K562 (cell line): Measurements from ENCODE around the gene KLF1. TPM values are rescaled to one million over a fixed set of nuclear protein-coding genes. Genes with fewer than 3 reads are reported as not detected.

Experiments used
- CBFA2T3 ChIP-seq: fragments of 450-650 bp; IDR thresholded peaks from 2 replicates; pipeline ENCODE4 v1.6.1; 2017
- DPF2 ChIP-seq: fragments of 450-650 bp; IDR thresholded peaks from 2 replicates; pipeline ENCODE4 v1.6.1; 2016
- ERF ChIP-seq: fragments of 450-650 bp; formaldehyde crosslinking; IDR thresholded peaks from 2 replicates; pipeline ENCODE4 v1.4.0; 2020; ENCODE audit warnings: mild to moderate bottlenecking, mixed read lengths
- ETV6 ChIP-seq, 3 experiments: fragments of 150-350 bp in 1 of 3; sonication (generic) in 1 of 3; formaldehyde crosslinking in 1 of 3; IDR thresholded peaks; 2 replicates each; pipeline versions ENCODE4 v1.6.1 to v1.8.0; 2014 to 2022; ENCODE audit warnings: borderline replicate concordance in 2 of 3, low read depth in 2 of 3, antibody characterized with exemption in 1 of 3, low read length in 1 of 3, mild to moderate bottlenecking in 1 of 3, missing genetic modification reagents in 1 of 3
- GTF3C2 ChIP-seq: IDR thresholded peaks from 3 replicates; pipeline ENCODE4 v1.6.1; 2011; ENCODE audit warnings: borderline replicate concordance, mild to moderate bottlenecking, moderate library complexity; ENCODE audit not compliant: insufficient read length; ENCODE audit errors: extremely low read depth
- HEY1 ChIP-seq: fragments of 250-450 bp; sonication (Bioruptor Pico); IDR thresholded peaks from 2 replicates; pipeline ENCODE4 v1.5.0; 2020; ENCODE audit warnings: mild to moderate bottlenecking, moderate library complexity, borderline replicate concordance
- HOMEZ ChIP-seq: fragments of 250-450 bp; sonication (Bioruptor Pico); IDR thresholded peaks from 2 replicates; pipeline ENCODE4 v1.4.0; 2020; ENCODE audit warnings: mild to moderate bottlenecking, moderate library complexity
- JUN ChIP-seq, 2 experiments: sonication (generic) in 1 of 2; formaldehyde crosslinking in 1 of 2; IDR thresholded peaks; 2 replicates each; pipeline versions ENCODE4 v1.6.1 to v1.8.0; 2012 to 2022; ENCODE audit warnings: borderline replicate concordance in 2 of 2, mild to moderate bottlenecking in 2 of 2, improper control_type of control experiment in 1 of 2, low read depth in 1 of 2, low read length in 1 of 2, missing genetic modification reagents in 1 of 2
- KAT8 ChIP-seq: fragments of 450-650 bp; IDR thresholded peaks from 2 replicates; pipeline ENCODE4 v1.6.1; 2016; ENCODE audit warnings: low read depth, mild to moderate bottlenecking
- MAZ ChIP-seq, 2 experiments: fragments of 450-650 bp in 1 of 2; sonication (generic) in 1 of 2; formaldehyde crosslinking; IDR thresholded peaks in 1 of 2; conservative IDR thresholded peaks in 1 of 2; 2 replicates each; pipeline versions ENCODE4 v1.4.0 to v1.5.0; 2020; ENCODE audit warnings: mild to moderate bottlenecking in 1 of 2, missing genetic modification reagents in 1 of 2
- MECOM ChIP-seq: fragments of 250-450 bp; sonication (Bioruptor Pico); IDR thresholded peaks from 2 replicates; pipeline ENCODE4 v1.8.0; 2022; ENCODE audit warnings: inconsistent platforms
- MTA1 ChIP-seq: fragments of 450-650 bp; IDR thresholded peaks from 2 replicates; pipeline ENCODE4 v1.6.1; 2017; ENCODE audit warnings: borderline replicate concordance
- NFIC ChIP-seq: fragments of 450-650 bp; IDR thresholded peaks from 2 replicates; pipeline ENCODE4 v1.6.1; 2017; ENCODE audit warnings: mild to moderate bottlenecking, inconsistent platforms
- NUFIP1 ChIP-seq: fragments of 450-650 bp; IDR thresholded peaks from 2 replicates; pipeline ENCODE4 v1.6.1; 2018; ENCODE audit not compliant: partially characterized antibody
- PTBP1 ChIP-seq: fragments of 200-400 bp; formaldehyde crosslinking; IDR thresholded peaks from 2 replicates; pipeline ENCODE4 v1.6.1; 2017; ENCODE audit warnings: low read depth, low read length
- RFX5 ChIP-seq: IDR thresholded peaks from 2 replicates; pipeline ENCODE4 v1.6.1; 2011; ENCODE audit warnings: low read depth, mild to moderate bottlenecking, improper control_type of control experiment, low read length
- TRIM25 ChIP-seq: fragments of 450-650 bp; IDR thresholded peaks from 2 replicates; pipeline ENCODE4 v1.7.0; 2016; ENCODE audit warnings: borderline replicate concordance
- UBTF ChIP-seq, 2 experiments: IDR thresholded peaks; 2 replicates each; pipeline ENCODE4 v1.6.1; 2012; ENCODE audit warnings: improper control_type of control experiment in 2 of 2, low read depth in 2 of 2, low read length in 2 of 2, borderline replicate concordance in 1 of 2
- polyA plus RNA-seq, 8 experiments: library from polyadenylated mRNA; depleted of rRNA in 4 of 8; stranded (reverse) in 5 of 8; unstranded in 3 of 8; fragments of >200 nt; fragmentation: Nextera tagmentation in 2 of 8; fragmentation: Illumina TruSeq in 1 of 8; extraction: Ambion mirVana in 2 of 8; extraction: Trizol in 1 of 8; gene quantifications; 2 replicates each; pipeline versions ENCODE4 v1.2.1 to v1.2.3, GENCODE V29; 2011 to 2014; ENCODE audit warnings: inconsistent platforms in 1 of 8, missing spikeins in 1 of 8
- total RNA-seq, 7 experiments: library from RNA; depleted of rRNA in 6 of 7; stranded (reverse); fragments of >200 nt in 6 of 7; fragmentation: Illumina TruSeq in 2 of 7; extraction: Trizol in 2 of 7; gene quantifications; 2 replicates each; pipeline versions ENCODE4 v1.2.1 to v1.2.3, GENCODE V29; 2011 to 2021; ENCODE audit warnings: low replicate concordance in 1 of 7

KLF1 gene
- total and polyA plus RNA-seq, 9 of the 15 experiments (the other 6 are each of a cell fraction or from before 2014, with no cell fraction given): 8.4 to 163 (median 47.3) TPM

GRCh38 chr19:12837225-12837624, 49.8 kb downstream of the KLF1 start (continued):
- TF ChIP-seq ETV6 (IDR thresholded peaks at IDR 0.05; ENCODE audit: borderline replicate concordance in 1 of 2, low read depth in 2 of 2, low read length in 1 of 2) (no peak), ETV6 (CRISPR knock-in tag; IDR thresholded peaks at IDR 0.05; ENCODE audit: borderline replicate concordance) (no peak), DPF2 (peak; percentile 45), TRIM25 (no peak), PTBP1 (no peak), NFIC (no peak), CBFA2T3 (0 out of 2 replicates have a peak, but pooled peaks have one; percentile 13), MECOM (CRISPR knock-in tag) (no peak), UBTF (IDR thresholded peaks at IDR 0.05; ENCODE audit: borderline replicate concordance in 1 of 2, low read depth in 2 of 2, low read length in 2 of 2) (no peak), MTA1 (no peak), HEY1 (CRISPR knock-in tag) (no peak), GTF3C2 (no peak), KAT8 (no peak), MAZ (CRISPR knock-in tag; conservative IDR thresholded peaks at IDR 0.05 in 1 of 2, IDR thresholded peaks at IDR 0.05 in 1 of 2) (no peak), RFX5 (no peak), HOMEZ (CRISPR knock-in tag) (no peak), NUFIP1 (no peak), ERF (CRISPR knock-in tag) (no peak), JUN (IDR thresholded peaks at IDR 0.05; ENCODE audit: borderline replicate concordance, low read depth, low read length) (0 out of 2 replicates have a peak, but pooled peaks have one; percentile 23), JUN (CRISPR knock-in tag; IDR thresholded peaks at IDR 0.05; ENCODE audit: borderline replicate concordance) (no peak)
